Measurements from ENCODE around the gene PDPK1. TPM values are rescaled to one million over a fixed set of nuclear protein-coding genes. Genes with fewer than 3 reads are reported as not detected.
"Not testable (repeated sequence)": the region's sequence is repeated elsewhere in the genome, so short reads cannot be mapped to it uniquely, and the experiment has no call there.

Gene PDPK1
- total RNA-seq, 1 experiment from 2014 or later, result 69.8 TPM

GRCh38 chr16:2609827-2610470 is 72.1 kb downstream of the PDPK1 start:
- no peak for DNase-seq
- Mint-ChIP-seq H3K4me3 (ENCODE audit: unreplicated experiment) (no peak overlapping the region), H3K9me3 (ENCODE audit: unreplicated experiment) (no peaks in the 10 kb centered on the region), H3K27ac (ENCODE audit: unreplicated experiment) (no peak overlapping the region), H3K36me3 (ENCODE audit: insufficient read depth, unreplicated experiment) (peaks cover 20% of the 10 kb centered on the region), H3K27me3 (ENCODE audit: insufficient read depth, unreplicated experiment) (no peaks in the 10 kb centered on the region), H3K4me1 (ENCODE audit: low read depth, unreplicated experiment) (no peaks in the 10 kb centered on the region)
- H3K27me3 ChIP-seq (replicated peaks; ENCODE audit: control insufficient read depth, insufficient read depth, low read length), result no peaks in the 10 kb centered on the region
- H3K4me3 ChIP-seq (ENCODE audit: low read depth, low read length), result no peak overlapping the region
- H3K36me3 ChIP-seq (ENCODE audit: control insufficient read depth, insufficient read depth, low read length), result no peaks in the 10 kb centered on the region
- H3K4me1 ChIP-seq, result no peaks in the 10 kb centered on the region
- H3K9me3 ChIP-seq, result no peaks in the 10 kb centered on the region
- TF ChIP-seq CTCF (IDR thresholded peaks at IDR 0.05; ENCODE audit: insufficient read depth in 1 of 2, low read depth in 1 of 2, low read length in 1 of 2, severe bottlenecking in 1 of 2, unreplicated experiment in 1 of 2), result no peak
- CTCF ChIA-PET, result no interaction called here
- POLR2A ChIA-PET, result no interaction called here
- intact Hi-C loops (cut with micrococcal nuclease; ENCODE audit: unreplicated experiment), result no loop called here
- no TSS peak for BruUV-seq (replicated peaks)

GRCh38 chr16:2610781-2611498 is 73.1 kb downstream of the PDPK1 start:
- no peaks in the 10 kb centered on the region for H3K27me3 Mint-ChIP-seq (ENCODE audit: insufficient read depth, unreplicated experiment)
- BruUV-seq (replicated peaks), result no TSS peak

GRCh38 chr16:2611499-2611862 is 73.7 kb downstream of the PDPK1 start:
- Mint-ChIP-seq H3K4me3 (ENCODE audit: unreplicated experiment) (no peak overlapping the region), H3K9me3 (ENCODE audit: unreplicated experiment) (no peaks in the 10 kb centered on the region), H3K4me1 (ENCODE audit: low read depth, unreplicated experiment) (no peaks in the 10 kb centered on the region), H3K36me3 (ENCODE audit: insufficient read depth, unreplicated experiment) (peaks cover 18% of the 10 kb centered on the region), H3K27ac (ENCODE audit: unreplicated experiment) (no peak overlapping the region), H3K27me3 (ENCODE audit: insufficient read depth, unreplicated experiment) (no peaks in the 10 kb centered on the region)
- no peak for TF ChIP-seq CTCF (IDR thresholded peaks at IDR 0.05; ENCODE audit: insufficient read depth in 1 of 2, low read depth in 1 of 2, low read length in 1 of 2, severe bottlenecking in 1 of 2, unreplicated experiment in 1 of 2)
- Histone ChIP-seq H3K36me3 (ENCODE audit: control insufficient read depth, insufficient read depth, low read length) (no peaks in the 10 kb centered on the region), H3K4me3 (ENCODE audit: low read depth, low read length) (no peak overlapping the region), H3K4me1 (no peaks in the 10 kb centered on the region), H3K27me3 (replicated peaks; ENCODE audit: control insufficient read depth, insufficient read depth, low read length) (no peaks in the 10 kb centered on the region), H3K9me3 (no peaks in the 10 kb centered on the region)
- no peak for DNase-seq
- ChIA-PET POLR2A (no interaction called here), CTCF (no interaction called here)
- BruUV-seq (replicated peaks), result no TSS peak
- intact Hi-C loops (cut with micrococcal nuclease; ENCODE audit: unreplicated experiment), result no loop called here

More at GRCh38 chr16:2610781-2611498, 73.1 kb downstream of the PDPK1 start:
- Mint-ChIP-seq H3K4me1 (ENCODE audit: low read depth, unreplicated experiment) (no peaks in the 10 kb centered on the region), H3K9me3 (ENCODE audit: unreplicated experiment) (no peaks in the 10 kb centered on the region), H3K36me3 (ENCODE audit: insufficient read depth, unreplicated experiment) (peaks cover 18% of the 10 kb centered on the region), H3K27ac (ENCODE audit: unreplicated experiment) (no peak overlapping the region), H3K4me3 (ENCODE audit: unreplicated experiment) (no peak overlapping the region)
- Histone ChIP-seq H3K36me3 (ENCODE audit: control insufficient read depth, insufficient read depth, low read length) (no peaks in the 10 kb centered on the region), H3K4me1 (no peaks in the 10 kb centered on the region), H3K4me3 (ENCODE audit: low read depth, low read length) (no peak overlapping the region), H3K27me3 (replicated peaks; ENCODE audit: control insufficient read depth, insufficient read depth, low read length) (no peaks in the 10 kb centered on the region), H3K9me3 (no peaks in the 10 kb centered on the region)
- no peak for DNase-seq
- no peak for TF ChIP-seq CTCF (IDR thresholded peaks at IDR 0.05; ENCODE audit: insufficient read depth in 1 of 2, low read depth in 1 of 2, low read length in 1 of 2, severe bottlenecking in 1 of 2, unreplicated experiment in 1 of 2)
- POLR2A ChIA-PET, result no interaction called here
- intact Hi-C loops (cut with micrococcal nuclease; ENCODE audit: unreplicated experiment), result no loop called here
- CTCF ChIA-PET, result interaction anchor here (0.6 kb wide), 1 partner anchor 83 kb away, joined by 4 read pairs; no protein-coding TSS in a partner anchor

- H3K27ac Mint-ChIP-seq (ENCODE audit: unreplicated experiment); CTCF ChIA-PET; H3K9me3 Mint-ChIP-seq (ENCODE audit: unreplicated experiment); intact Hi-C loops (cut with micrococcal nuclease; ENCODE audit: unreplicated experiment); H3K36me3 ChIP-seq (ENCODE audit: control insufficient read depth, insufficient read depth, low read length); H3K4me1 ChIP-seq; H3K4me3 ChIP-seq (ENCODE audit: low read depth, low read length); H3K9me3 ChIP-seq; H3K27me3 ChIP-seq (replicated peaks; ENCODE audit: control insufficient read depth, insufficient read depth, low read length); H3K4me3 Mint-ChIP-seq (ENCODE audit: unreplicated experiment); H3K4me1 Mint-ChIP-seq (ENCODE audit: low read depth, unreplicated experiment); H3K27me3 Mint-ChIP-seq (ENCODE audit: insufficient read depth, unreplicated experiment); BruUV-seq (replicated peaks); POLR2A ChIA-PET; DNase-seq: not testable (repeated sequence)
- peaks cover 18% of the 10 kb centered on the region for H3K36me3 Mint-ChIP-seq (ENCODE audit: insufficient read depth, unreplicated experiment)
Observed at GRCh38 chr16:2611877-2612276, 74.1 kb downstream of the PDPK1 start.

GRCh38 chr16:2613251-2613650 is 75.4 kb downstream of the PDPK1 start:
- CTCF ChIA-PET; H3K4me3 Mint-ChIP-seq (ENCODE audit: unreplicated experiment); H3K27me3 ChIP-seq (replicated peaks; ENCODE audit: control insufficient read depth, insufficient read depth, low read length); intact Hi-C loops (cut with micrococcal nuclease; ENCODE audit: unreplicated experiment); H3K27me3 Mint-ChIP-seq (ENCODE audit: insufficient read depth, unreplicated experiment); H3K4me1 ChIP-seq; BruUV-seq (replicated peaks); H3K9me3 ChIP-seq; H3K27ac Mint-ChIP-seq (ENCODE audit: unreplicated experiment); H3K4me3 ChIP-seq (ENCODE audit: low read depth, low read length); POLR2A ChIA-PET; DNase-seq; H3K36me3 ChIP-seq (ENCODE audit: control insufficient read depth, insufficient read depth, low read length); H3K9me3 Mint-ChIP-seq (ENCODE audit: unreplicated experiment); H3K4me1 Mint-ChIP-seq (ENCODE audit: low read depth, unreplicated experiment): not testable (repeated sequence)
- peaks cover 18% of the 10 kb centered on the region for H3K36me3 Mint-ChIP-seq (ENCODE audit: insufficient read depth, unreplicated experiment)

Data from Caco-2 (cell line).